NCI-H1105 treated with DMSO at 0.1 percent for 48 hours (cell line): ENCODE results near the gene TTC39A.
"Not testable (repeated sequence)": the region's sequence is repeated elsewhere in the genome, so short reads cannot be mapped to it uniquely, and the experiment has no call there.

ENCODE experiments used
- DNase-seq: peaks from one replicate; lab custom pipeline; 2025; lab: John Stamatoyannopoulos, UW

The TTC39A gene

GRCh38 chr1:51336711-51337110 is 6.3 kb upstream of the TTC39A start:
- no peak for DNase-seq

DNA sequence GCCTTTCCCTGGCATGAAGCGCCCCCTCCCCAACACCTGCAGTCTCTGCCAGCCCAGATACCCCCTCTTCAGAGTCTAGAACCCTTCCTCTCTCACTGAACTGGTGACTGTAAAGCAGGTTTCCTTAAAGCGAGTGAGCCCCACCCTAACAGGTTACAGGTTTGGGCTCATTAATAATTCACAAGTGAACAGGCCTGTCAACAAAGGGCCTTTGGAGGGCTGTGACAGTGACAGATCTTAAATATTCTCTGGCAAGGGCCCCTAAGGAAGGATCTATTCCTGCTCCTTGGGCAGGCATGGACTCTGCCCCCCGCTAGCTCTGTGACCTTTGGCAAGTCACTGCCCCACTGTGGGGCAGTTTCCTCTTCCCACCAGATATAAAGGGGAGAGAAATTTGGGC is 5.6 kb upstream of the TTC39A start:
- no peak for DNase-seq

DNA sequence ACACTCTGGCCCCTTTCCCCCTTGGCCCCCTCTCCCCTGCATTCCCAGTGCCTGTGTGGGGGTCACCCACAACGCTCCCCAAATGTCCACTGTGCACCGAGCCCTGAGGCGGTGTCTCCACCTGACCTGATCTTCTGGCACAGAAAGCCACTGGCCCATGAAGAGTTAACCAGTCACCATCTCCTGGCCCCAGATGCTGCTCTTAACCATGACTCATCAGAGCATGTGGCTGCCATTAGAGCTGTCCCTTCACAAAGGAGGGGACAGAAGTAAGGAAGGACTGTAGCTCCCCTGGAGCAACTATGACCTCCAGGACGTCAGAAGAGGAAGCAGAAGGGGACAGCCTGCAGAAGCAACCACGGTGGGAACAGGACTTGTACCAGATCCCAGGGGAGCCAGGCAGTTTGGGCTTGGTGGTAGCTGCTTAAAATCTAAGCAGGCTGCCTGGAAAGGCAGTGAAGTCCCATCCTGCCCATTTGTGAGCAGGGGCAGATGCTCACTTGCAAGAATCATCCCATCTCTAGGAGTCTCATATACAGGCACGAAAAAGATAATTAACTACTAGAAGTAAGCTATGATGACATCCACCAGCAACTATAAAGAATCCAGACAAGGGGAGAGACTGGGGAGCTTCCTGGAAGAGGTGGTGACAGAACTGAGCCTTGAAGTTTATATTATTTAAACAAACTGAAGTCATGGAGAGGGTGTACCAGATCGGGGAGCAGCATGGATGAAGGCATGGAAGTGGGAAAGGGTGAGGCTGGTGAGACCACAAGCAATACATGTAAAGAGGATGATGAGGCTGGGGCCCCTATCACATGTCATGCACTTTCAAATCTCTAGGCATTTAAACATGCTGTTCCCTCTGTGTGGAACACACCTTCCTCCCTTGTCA is 1.1 kb upstream of the TTC39A start:
- DNase-seq: no peak

- peak; percentile 37 for DNase-seq
Observed at GRCh38 chr1:51329443-51330325, 678 bp downstream of the TTC39A start.

DNA sequence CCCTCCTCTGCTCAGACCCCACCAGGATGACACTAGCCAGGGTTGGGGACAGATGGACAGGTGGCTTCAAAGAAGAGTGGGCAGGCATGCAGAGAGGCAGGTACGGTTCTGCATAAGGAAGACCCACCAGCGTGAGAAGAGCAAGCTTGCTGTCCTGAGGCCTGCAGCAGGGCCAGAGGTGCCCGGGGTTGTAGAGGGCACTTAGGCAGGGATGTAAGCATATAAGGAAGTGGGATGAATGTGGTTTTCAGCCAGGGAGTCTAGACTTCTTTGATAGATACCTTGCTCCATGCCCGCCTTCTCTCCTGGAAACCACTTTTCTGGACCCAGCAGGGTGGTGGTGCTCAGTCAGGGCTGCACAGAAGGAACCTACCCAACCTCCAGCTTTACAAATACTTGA is 1.4 kb downstream of the TTC39A start:
- no peak for DNase-seq

GRCh38 chr1:51328279-51328678 is 2.1 kb downstream of the TTC39A start:
- no peak for DNase-seq

DNA sequence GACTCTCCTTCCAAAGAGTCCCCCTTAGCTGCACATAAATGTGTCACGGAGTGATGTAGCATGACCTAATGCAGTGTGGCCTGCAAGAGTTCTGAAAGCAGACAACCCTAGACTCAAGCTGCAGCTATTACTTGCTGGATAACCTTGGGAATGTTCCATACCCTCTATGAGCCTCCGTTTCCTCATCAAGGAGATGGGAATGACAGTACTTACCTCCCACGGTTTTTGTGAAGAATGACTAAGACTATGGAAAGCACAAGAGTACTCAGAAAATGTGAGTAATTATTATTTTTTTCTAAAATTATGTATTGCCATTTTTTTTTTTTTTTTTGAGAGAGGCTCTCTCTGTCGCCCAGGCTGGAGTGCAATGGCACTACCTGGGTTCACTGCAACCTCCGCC is 3.0 kb downstream of the TTC39A start:
- no peak for DNase-seq

- no peak for DNase-seq
Observed at GRCh38 chr1:51326839-51327238, 3.5 kb downstream of the TTC39A start.

- no peak for DNase-seq
Observed at GRCh38 chr1:51325878-51326755, 4.2 kb downstream of the TTC39A start.

GRCh38 chr1:51325391-51325790 is 5.0 kb downstream of the TTC39A start:
- no peak for DNase-seq

DNA sequence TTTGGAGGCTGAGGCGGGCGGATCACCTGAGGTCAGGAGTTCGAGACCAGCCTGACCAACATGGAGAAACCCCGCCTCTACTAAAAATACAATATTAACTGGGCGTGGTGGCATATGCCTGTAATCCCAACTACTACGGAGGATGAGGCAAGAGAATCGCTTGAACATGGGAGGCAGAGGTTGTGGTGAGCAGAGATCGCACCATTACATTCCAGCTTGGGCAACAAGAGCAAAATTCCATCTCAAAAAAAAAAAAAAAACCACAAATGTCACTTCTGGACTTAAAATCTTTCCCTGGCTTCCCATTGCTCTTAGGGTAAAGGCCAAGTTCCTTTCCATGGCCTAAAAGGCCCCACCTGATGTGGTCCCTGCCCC is 5.4 kb downstream of the TTC39A start:
- DNase-seq: not testable (repeated sequence)

- DNase-seq: no peak
Observed at GRCh38 chr1:51324251-51325010, 5.9 kb downstream of the TTC39A start.

DNA sequence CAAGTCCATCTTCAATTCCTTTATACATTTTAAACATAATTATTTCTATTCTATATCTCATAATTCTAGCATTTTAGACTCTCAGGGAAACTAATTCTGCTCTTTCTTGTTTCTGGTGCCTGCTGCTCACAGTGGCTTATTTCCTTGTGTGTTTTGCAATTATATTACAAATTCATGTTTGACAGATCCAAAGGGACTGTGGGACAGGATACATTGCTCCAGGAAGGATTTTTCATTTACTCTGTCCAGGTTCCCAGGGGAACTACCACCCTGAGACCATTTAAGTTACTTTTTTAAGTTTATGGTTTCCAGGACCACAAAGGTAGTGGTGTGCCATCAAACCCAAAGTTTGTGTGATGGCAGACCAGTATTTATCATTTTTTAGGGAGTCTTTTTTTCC is 6.6 kb downstream of the TTC39A start:
- DNase-seq: no peak

DNA sequence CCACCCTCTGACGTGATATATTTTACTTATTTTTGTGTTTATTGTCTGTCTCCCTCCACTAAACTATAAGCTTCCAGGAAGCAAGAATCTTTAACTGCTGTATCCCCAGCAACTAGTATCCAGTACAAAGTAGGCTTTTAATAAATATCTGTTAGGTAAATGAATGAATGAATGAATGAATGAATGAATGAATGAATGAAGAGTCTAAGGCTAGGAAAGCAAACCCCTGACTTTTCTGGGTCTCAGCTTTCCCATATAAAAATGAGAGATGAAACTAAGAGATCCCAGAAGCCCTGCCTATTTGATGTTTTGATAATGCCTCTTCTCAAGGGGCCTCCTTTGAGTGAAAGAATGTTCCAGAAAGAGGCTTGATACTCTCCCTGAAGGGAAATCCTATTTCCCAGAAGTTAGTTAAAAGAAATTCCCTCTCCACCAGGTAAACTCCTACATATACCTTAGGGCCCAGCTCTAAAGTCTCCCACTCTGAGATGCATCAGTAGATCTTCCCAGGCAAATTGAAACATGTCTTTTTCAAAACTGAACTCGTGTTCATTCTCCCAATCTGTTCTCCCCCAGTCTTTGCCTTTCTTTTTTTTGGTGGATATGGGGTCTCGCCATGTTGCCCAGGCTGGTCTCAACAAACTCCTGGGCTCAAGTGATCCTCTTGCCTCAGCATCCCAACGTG is 7.8 kb downstream of the TTC39A start:
- DNase-seq: no peak

- no peak for DNase-seq
Observed at GRCh38 chr1:51321924-51322280, 8.5 kb downstream of the TTC39A start.

DNA sequence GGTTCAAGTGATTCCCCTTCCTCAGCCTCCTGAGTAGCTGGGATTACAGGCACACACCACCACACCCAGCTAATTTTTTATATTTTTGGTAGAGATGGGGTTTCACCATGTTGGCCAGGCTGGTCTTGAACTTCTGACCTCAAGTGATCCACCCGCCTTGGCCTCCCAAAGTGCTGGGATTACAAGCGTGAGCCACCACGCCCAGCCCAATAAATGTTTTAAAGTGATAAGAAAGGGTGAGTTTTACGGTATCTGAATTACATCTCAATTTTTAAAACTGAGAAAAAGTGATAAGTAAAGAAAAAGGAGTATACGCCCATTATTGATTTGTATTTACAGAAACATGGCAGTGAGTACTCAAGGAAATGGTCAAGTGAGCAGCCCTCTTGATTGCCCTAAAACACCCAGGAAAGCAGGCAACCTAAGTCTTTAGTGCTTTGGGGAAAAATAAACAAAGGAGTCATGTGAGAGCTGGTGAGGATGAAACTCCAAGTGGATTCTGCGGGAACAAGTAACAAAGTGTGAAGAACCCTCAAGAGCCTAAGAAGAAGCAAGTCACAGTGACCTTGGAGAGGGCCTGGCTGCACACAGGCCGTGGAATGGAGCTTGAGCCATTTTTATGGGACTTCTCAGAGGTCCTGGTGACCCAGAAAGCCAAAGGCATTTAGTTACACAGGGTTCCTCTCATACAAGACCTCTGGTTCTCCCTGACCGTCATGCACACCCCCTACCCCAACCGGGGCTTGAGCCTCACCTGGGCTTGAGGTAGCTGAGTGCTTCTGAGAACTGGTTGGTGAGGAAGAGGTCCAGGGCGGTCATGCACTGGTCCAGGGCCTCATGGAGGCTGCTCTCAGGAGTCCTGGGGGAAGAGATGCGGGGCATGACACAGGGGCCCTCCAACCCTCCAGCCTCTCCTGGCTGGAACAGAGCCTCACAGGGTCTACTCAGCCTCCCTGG is 9.1 kb downstream of the TTC39A start:
- no peak for DNase-seq

GRCh38 chr1:51317798-51318197 is 12.6 kb downstream of the TTC39A start:
- no peak for DNase-seq

- DNase-seq: no peak
Observed at GRCh38 chr1:51316846-51317120, 13.6 kb downstream of the TTC39A start.

- peak; percentile 78 for DNase-seq
Observed at GRCh38 chr1:51316113-51316845, 14.1 kb downstream of the TTC39A start.
